IPS-NIHi11 (cell line): ENCODE data around the gene USF2.
A peak's percentile ranks its signal among the peaks of the same experiment; 100 is the strongest.
"Not testable (repeated sequence)": the region's sequence is repeated elsewhere in the genome, so short reads cannot be mapped to it uniquely, and the experiment has no call there.

Experiments
- DNase-seq: peaks from one replicate; pipeline ENCODE4 v3.0.0; 2012; ENCODE audit warnings: mixed read lengths, low spot score

The USF2 gene, protein sequence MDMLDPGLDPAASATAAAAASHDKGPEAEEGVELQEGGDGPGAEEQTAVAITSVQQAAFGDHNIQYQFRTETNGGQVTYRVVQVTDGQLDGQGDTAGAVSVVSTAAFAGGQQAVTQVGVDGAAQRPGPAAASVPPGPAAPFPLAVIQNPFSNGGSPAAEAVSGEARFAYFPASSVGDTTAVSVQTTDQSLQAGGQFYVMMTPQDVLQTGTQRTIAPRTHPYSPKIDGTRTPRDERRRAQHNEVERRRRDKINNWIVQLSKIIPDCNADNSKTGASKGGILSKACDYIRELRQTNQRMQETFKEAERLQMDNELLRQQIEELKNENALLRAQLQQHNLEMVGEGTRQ

DNA sequence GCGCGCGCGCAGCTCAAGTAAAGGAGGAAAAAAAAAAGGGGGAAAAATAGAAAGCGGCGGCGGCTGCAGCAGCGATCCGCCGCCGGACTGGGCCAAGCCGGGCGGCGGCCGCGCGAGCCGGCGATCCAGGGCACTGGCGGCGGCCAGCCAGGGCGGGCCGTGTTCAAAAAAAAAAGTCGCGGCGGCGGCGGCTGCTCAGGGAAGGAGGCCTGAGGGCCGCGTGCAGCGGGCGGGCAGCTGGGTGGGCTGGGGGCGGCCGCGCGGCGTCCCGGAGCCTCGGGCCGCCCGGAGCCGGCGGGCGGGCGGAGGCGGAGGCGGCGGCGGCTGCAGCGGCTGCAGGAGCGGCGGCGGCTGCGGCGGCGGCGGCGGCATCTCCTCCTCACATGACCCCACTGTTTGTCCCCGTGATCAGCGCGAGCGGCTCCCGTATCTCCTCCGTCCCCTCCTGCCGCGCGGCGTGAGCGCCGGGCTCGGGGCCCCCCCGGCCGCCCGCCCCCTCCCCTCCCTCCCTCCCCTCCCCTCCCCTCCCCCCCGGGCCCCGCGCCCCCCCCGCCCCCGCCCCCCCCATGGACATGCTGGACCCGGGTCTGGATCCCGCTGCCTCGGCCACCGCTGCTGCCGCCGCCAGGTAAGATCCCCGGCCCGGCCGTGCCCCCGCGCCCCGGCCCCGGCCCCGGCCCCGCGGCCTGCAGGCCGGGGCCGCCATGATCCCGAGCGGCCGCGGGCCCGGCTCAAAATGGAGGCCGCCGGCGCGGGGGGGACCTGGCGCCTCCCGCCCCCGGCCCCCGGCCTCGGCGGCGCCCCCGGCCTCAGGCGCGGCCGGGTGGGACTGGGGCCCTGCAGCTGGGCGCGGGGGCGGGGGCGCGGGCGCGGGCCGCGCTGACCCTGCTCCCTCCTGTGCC lies at the start of gene USF2:
USF2 (plus strand) TSS at position 427 of the 902 bp plus-strand sequence; CDS start at position 567, 140 bp downstream.
- DNase-seq, result peak; percentile 76

DNA sequence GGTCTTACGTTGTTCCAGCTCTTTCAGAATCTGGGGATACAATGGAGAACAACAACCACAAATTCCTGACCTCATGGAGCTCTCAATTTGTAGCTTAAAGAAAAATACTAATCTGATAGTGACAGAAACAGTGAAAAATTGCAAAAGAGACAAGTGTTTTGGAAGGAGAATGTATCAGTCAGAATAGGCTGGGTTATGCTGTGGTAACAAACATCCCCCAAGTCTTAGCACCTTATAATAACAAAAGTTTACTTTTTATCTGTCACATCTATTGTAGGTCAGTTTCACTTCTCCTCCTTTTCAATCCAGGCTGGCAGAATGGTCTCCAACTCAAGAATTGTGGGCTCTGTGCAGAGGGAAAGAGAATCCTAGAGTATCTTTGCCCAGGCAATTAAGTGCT lies 49.8 kb upstream of the USF2 start:
- DNase-seq, result no peak

DNA sequence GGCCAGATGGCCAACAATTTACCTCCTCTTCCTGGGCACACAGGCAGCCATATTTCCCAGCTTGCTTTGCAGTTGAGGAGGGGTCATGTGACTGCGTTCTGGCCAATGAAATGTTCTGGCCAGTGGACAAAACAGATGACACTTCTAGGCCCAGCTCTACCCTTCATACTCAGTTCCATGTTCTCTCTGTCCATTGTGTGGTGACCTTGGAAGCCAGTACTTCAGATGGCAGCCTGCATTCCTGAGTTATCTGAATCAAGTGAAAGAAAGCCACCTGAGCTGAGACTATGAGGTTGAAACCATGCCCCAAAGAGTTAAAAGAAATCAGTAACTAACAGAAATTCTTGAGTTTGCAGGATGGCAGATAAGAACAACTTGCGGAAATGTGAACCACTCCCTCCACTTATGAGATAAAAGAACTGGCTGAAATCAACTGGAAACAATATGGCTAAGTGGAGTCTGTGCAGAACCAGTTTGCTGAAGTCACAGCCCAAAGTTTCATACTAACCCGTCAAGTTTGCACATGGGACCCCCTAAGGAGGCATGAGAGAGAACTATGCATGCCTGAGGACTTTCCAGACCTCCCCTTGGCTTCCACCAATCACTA lies 48.3 kb upstream of the USF2 start:
- no peak for DNase-seq

DNA sequence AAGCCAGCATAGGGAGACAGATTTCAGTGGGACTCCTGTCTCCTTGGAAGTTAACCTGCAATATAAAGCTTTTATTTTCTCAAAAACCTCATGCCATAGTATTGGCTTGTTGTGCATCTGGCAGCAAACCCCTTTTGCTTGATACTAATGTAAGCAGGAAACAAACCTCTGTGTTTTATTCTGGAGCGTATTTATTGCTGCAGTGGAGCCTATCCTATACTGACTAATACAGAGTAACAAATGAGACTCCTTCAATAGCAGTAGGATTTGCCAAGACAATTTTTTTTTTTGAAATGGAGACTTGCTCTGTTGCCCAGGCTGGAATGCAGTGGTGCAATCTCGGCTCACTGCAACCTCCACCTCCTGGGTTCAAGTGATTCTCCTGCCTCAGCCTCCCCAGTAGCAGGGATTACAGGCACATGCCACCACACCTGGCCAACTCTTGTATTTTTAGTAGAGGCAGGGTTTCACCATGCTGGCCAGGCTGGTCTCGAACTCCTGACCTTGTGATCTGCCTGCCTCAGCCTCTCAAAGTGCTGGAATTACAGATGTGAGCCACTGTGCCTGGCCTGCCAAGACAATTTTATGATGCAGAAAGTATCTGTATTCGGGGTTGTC lies 47.7 kb upstream of the USF2 start:
- not testable (repeated sequence) for DNase-seq

DNA sequence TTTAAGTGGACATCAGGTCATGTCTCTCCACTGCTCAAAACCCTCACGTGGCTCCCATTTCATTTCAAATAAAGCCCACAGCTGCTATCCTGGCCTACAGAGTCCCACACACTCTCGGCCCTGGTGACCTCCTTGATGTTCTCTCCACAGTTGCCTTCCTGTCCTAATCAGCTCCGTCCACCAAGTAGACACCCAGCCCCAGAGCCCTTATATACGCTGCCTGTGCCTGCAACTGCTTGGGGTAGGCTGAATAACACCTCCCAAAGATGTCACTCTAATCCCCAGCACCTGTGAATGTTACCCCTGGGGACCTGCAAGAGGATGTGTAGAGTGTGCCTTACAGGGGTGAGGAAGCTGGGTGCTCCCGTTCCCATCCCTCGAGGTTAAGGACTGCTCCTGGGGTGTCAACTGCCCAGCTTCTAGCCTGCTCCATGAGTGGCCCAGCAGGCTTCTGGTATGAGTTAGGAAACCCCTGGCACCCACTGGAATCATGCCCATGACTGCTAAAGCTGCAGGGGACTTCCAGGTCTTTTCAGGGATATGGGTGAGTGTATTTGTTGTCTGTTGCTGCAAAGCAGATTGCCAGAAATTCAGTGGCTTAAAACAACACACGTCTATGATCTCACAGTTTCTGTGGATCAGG lies 46.3 kb upstream of the USF2 start:
- no peak for DNase-seq

DNA sequence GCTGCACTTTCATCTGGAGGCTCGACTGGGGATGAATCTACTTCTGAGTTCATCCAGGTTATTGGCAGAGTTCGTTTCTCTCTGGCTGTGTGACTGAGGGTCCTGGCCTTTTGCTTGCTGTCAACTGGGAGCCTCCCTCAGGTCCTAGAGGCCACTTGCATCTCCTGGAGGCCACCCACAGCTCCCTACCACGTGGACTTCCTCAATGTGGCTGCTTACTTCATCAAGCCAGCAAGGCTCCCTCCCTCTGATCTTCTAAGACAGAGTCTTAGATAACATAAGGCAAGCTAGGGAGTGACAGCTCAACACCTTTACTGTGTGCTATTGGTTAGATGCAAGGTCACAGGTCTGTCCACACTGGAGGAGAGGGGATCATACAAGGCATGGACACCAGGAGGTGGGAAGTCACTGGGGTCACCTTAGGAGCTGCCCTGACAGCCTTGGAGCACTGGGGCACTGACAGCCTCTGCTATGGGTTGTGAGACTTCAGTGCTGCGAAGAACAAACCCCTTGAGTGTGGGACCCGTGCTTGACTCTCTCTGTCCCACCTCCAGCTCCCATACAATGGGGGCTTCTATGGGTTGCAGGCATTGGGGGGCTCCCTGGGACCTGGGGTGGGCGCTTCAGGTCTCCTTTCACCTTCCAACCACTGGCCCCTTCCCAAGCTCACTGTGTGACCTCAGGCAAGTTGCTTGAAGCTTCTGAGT lies 45.5 kb upstream of the USF2 start:
- DNase-seq, result no peak

DNA sequence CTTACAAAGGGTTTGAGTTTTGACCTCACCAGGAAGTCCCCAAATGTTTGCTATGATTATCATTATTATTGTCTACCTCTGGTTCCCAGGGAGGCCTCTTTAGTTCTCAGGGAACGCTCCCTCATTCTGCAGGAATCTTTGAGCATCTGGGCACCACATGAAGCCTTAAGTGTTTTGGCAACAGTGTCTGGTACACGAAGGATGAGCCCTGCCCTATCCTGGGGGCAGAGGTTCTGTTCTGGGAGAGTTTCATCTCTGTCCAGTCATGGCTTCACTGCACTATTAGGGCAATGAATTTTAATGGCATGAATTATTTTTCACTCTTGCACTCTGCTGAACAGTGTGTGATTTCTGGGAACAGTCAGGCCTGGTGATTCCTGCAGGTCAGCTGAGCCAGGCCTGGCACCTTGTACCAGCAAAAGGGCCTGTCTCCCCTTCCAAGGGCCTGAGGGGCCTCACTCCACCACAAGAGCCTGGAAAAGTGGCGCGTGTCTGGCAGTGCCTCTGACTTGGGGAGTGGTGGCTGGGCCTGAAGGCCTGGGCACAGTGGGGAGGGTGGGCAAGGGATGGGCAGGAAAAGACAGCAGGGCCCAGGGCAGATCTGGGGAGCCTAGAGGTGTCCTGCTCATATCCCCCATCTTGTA lies 44.8 kb upstream of the USF2 start:
- DNase-seq, result no peak

DNA sequence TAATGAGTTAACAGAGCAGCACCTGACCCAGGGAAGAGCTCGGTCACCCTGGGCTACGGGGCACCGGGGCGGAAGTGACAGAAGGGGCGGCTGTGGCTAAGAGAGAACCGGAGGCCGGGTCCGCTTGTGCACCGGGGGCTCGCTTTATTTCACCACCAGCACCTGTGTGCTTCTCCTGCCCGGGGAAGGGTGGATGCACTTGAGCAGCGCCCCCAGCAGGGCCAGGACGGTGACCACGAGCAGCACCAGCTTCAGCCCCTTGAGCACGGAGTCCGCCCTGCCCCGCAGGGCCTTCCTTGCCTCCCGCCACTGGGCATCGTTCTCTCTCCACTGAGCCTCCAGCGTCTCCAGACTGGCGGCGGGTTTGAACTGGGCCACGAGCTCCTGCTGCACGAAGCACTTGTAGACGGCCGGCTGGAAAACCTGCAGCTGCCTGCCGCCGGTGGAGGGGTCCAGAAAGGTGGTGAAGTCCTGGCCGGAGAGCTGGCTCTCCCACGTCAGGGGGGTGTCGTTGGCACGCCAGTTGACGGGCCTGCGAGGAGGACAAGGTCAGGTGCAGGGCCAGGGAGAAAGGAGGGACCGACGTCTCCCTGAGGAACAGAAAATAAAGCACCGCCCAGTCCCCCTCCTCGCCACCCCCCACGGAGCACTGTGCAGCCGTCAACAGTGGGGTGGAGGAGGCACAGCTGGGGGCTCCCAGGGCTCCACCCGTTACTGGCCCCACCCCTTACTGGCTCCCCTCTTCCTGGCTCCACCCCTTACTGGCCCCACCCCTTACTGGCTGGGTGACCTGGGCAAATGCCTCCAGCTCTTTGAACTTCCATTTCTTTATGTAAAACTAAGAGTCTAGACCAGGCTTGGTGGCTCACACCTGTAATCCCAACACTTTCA lies 43.8 kb upstream of the USF2 start:
- peak; percentile 77 for DNase-seq

DNA sequence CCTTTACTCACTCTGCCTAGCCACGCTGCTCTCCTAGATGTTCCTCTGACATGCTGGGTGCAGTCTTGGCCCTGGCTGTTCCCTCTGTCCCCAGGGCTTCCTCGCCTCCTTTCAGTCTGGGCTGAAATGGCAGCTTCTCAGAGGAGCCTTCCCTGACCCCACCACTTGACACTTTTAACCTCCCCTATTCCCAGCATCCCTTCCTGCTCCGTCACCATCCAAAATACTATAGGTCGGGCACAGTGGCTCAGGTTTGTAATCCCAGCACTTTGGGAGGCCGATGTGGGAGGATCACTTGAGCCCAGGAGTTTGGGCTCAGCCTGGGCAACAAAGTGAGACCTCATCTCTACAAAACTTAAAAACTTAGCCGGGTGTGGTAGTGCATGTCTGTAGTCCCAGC lies 42.8 kb upstream of the USF2 start:
- no peak for DNase-seq

DNA sequence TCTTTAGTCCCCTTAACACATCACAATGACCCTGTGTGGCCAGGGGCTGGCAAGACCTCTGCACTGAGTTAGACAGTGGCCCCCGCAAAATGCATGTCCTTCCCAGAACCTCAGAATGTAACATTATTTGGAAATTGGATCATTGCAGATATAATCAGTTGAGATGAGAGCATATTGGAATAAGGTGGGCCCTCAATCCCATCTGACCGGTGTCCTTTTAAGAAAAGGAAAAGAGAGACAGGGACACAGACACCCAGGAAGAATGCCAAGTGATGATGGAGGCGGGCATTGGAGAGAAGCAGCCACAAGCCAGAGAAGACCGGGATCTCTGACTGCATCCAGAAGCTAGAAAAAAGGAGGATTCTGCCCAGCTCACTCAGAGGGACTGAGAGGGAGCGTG lies 42.0 kb upstream of the USF2 start:
- DNase-seq, result no peak

DNA sequence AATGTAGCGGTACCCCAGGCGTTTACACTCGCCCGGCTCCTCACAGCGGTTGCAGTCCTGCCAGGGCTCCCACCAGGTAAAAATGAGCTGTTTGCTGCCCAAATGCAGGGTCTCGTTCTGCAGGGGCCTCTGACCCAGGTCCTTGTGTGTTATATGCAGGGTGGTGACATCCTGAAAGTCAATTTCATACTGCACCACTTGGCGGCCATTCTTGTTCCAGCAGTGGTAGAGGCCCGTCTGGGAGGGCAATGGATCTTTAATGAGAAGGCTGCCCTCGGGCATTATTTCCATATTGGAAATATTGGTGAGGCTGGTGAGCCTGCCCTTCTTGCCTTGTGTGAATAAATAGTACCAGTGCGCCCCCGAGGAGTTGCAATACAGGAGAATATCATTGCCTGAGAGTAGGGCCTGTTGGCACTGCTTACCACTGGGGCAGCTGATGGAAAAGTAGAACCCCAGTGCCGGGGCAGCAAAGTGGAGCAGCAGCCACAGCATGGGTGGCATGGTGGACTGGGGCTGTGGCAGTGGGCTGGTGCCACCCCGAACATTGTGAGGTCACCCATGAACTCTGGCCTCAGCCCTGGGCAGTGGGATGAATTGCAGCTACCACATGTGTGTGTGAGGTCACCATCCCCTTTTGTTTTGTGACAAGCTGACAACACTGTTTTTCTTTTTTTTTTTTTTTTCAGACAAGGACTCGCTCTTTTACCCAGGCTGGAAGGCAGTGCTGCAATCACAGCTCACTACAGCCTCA lies 40.4 kb upstream of the USF2 start, which contains the start of gene FAM187B:
FAM187B (minus strand) TSS at position 563 of the 754 bp plus-strand sequence; CDS start at position 504, 59 bp downstream.
- DNase-seq, result no peak

DNA sequence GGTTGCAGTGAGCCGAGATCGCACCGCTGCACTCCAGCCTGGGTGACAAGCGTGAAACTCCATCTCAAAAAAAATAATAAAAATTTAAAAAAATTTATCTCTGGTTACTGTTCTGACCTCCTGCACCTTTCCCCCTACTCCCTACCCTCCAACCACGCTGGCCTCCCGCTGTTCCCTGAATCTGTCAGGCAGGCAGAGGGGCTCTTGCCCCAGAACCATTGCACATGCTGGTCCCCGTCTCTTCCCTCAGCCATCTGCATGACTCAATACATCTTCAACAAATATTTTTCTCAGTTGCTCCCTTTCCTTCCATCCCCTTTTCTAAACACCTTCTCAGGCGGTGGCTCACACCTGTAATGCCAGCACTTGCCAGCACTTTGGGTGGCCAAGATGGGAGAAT lies 39.2 kb upstream of the USF2 start:
- no peak for DNase-seq

DNA sequence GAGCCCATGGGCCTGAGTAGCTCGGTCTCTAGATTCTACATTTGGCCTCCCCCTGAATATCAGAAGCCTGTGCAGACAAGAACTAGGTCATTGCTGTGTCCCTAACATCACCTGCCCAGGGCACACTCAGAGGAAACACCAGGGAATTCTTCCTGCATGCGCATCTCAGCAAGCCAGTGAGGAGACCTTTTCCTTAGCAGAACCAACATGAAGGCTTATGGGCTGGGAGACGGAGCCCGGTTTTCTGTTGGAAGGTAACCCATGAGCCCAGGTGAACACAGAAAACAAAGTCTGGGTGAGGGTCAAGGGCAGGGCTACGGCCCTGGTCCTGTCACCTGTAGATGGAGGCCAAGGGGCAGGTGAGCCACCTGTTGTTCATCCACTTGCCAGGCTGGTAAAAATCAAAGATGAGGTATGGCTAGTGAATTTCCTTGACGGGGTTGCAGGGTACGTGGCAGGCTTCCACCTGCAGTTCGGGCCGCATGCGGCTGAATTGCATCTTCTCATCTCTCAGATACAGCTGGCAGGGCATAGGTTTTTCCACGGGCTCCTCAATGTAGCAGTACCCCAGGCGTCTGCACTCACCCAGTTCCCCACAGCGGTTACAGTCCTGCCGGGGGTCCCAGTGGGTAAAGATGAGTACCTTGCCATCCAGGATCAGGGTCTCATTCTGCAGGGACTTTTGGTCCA lies 36.7 kb upstream of the USF2 start:
- no peak for DNase-seq

DNA sequence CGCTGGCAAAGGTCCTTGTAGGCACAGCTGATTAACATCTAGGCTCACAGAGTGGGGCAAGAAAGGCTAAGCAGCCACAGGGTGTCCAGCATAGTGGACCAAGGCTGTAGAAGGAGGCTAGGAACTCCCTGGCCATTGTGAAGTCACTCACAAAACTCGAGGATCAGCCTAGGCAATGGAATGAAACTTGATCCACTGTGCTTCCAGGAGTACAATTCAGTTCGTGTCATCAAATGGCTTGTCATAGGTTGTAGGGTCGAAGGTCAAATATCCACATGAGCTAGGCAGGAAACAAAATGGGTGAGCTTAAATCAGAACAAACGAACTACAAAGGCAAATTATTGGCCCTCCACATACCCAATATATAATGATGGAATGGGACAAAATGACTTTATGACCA lies 35.9 kb upstream of the USF2 start:
- no peak for DNase-seq

DNA sequence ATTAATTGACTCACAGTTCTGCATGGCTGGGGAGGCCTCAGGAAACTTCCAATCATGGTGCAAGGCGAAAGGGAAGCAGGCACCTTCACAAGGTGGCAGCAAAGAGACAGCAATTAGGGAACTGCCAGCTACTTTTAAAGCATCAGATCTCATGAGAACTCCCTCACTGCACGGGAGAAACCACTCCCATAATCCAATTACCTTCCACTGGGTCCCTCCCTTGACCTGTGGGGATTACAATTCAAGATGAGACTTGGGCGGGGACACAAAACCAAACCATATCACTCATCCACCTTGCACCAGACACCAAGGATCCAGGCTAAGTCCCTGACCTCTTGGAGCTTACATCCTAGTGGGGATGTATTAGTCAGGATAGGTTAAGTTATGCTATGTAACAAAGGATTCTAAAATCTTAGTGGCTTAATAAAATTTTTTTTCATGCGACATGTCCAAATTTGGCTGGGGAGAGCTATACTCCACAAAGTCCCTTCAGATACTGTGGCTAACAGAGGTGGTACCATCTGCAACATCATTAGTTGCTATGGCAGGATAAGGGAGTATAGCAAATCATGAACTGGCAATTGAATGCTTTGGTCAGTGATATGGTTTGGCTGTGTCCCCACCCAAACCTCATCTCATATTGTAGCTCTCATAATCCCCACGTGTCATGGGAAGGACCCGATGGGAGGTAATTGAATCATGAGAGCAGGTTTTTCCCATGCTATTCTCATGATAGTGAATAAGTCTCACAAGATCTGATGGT lies 31.9 kb upstream of the USF2 start:
- DNase-seq, result no peak

DNA sequence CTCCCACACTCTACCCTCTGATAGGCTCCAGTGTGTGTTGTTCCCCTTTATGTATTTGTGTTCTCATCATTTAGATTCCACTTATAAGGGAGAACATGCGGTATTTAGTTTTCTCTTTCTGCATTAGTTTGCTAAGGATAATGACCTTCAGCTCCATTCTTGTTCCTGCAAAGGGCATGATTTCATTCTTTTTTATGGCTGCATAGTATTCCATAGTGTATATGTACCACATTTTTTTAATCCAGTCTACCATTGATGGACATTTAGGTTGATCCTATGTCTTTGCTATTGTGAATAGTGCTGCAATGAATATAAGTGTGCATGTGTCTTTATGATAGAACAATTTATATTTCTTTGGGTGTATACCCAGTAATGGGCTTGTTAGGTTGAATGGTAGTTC lies 29.2 kb upstream of the USF2 start:
- not testable (repeated sequence) for DNase-seq

DNA sequence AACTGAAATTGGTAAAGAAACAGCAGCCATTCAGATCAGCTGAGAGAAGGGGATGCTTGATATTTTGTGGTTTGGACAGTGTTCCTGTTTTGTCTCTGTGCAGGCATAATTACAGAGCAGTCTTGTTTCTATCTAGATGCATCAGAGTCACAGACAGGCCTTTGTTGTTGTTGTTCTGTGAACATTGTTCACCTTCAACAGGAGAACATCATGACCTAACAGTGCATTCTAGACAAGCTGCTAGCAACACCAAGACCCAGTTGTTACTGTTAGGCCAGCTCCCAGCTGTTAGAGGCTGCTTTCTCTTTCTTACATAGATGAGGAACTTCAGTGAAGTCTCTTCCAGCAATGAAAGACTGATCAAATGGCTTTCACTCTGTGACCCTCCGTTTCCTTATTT lies 28.4 kb upstream of the USF2 start:
- DNase-seq, result no peak
